Sigmoid colon (tissue), 4 donors: ENCODE measurements around the gene ADD3.
"Not testable (repeated sequence)": the region's sequence is repeated elsewhere in the genome, so short reads cannot be mapped to it uniquely, and the experiment has no call there.

ENCODE experiments used
- CTCF ChIP-seq, 4 experiments: fragments of 450-650 bp in 3 of 4; fragments of 200-600 bp in 1 of 4; IDR thresholded peaks; one replicate each; pipeline ENCODE4 v1.5.1; 2016 to 2019; ENCODE audit warnings: antibody characterized with exemption in 4 of 4, mild to moderate bottlenecking in 3 of 4, moderate library complexity in 2 of 4
- EP300 ChIP-seq, 4 donors: sonication (generic); formaldehyde crosslinking; IDR thresholded peaks; one replicate each; pipeline ENCODE4 v1.6.1; 2017; ENCODE audit warnings: antibody characterized with exemption in 4 of 4
- POLR2A ChIP-seq, 2 donors: fragments of 450-650 bp; IDR thresholded peaks; one replicate each; pipeline ENCODE4 v1.6.1; 2016; ENCODE audit warnings: antibody characterized with exemption in 2 of 2, mild to moderate bottlenecking in 2 of 2, moderate library complexity in 2 of 2
- POLR2AphosphoS5 ChIP-seq, 4 donors: sonication (generic); formaldehyde crosslinking; IDR thresholded peaks; one replicate each; pipeline ENCODE4 v1.6.1; 2017; ENCODE audit warnings: antibody characterized with exemption in 4 of 4

GRCh38 chr10:110049889-110050591 is 42.3 kb downstream of the ADD3 start:
- TF ChIP-seq POLR2AphosphoS5, CTCF, POLR2A, EP300 (IDR thresholded peaks at IDR 0.05): not testable (repeated sequence)
